ENCODE data around the gene TENT4B.

- TF ChIP-seq, protein P1, sequence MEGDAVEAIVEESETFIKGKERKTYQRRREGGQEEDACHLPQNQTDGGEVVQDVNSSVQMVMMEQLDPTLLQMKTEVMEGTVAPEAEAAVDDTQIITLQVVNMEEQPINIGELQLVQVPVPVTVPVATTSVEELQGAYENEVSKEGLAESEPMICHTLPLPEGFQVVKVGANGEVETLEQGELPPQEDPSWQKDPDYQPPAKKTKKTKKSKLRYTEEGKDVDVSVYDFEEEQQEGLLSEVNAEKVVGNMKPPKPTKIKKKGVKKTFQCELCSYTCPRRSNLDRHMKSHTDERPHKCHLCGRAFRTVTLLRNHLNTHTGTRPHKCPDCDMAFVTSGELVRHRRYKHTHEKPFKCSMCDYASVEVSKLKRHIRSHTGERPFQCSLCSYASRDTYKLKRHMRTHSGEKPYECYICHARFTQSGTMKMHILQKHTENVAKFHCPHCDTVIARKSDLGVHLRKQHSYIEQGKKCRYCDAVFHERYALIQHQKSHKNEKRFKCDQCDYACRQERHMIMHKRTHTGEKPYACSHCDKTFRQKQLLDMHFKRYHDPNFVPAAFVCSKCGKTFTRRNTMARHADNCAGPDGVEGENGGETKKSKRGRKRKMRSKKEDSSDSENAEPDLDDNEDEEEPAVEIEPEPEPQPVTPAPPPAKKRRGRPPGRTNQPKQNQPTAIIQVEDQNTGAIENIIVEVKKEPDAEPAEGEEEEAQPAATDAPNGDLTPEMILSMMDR (IDR thresholded peaks at IDR 0.05): no peak
- TF ChIP-seq POLR2AphosphoS5 (IDR thresholded peaks at IDR 0.05): no peak
- TF ChIP-seq POLR2A (IDR thresholded peaks at IDR 0.05): no peak
- no peak for TF ChIP-seq EP300 (IDR thresholded peaks at IDR 0.05)
Observed at GRCh38 chr16:50193594-50193993, 40.5 kb downstream of the TENT4B start.

Data from upper lobe of left lung (tissue), 4 donors.